Measurements from ENCODE around the gene CHAF1A. TPM values are rescaled to one million over a fixed set of nuclear protein-coding genes. Genes with fewer than 3 reads are reported as not detected.

The CHAF1A gene
- total and polyA plus RNA-seq, 2 of the 8 experiments (the other 6 are each of a cell fraction or from before 2014, with no cell fraction given): 122 to 147 TPM

GRCh38 chr19:4365791-4366665 lies 36.4 kb upstream of the CHAF1A start:
- no peak for FAIRE-seq
- H4K20me1 ChIP-seq (replicated peaks in 1 of 2; ENCODE audit: control insufficient read depth in 1 of 2, insufficient read depth in 2 of 2, low read length in 2 of 2): peaks cover 24 to 42% of the 10 kb centered on the region in 2 experiments

More at GRCh38 chr19:4365791-4366665, 36.4 kb upstream of the CHAF1A start:
- H2BK5ac ChIP-seq (ENCODE audit: low read depth, low read length): 0 out of 2 replicates have a peak overlapping the region, but pooled peaks have one; percentile 44
- H3K9ac ChIP-seq (replicated peaks in 1 of 4; ENCODE audit: extremely low read depth in 1 of 4, low read depth in 3 of 4, low read length in 3 of 4): no peak overlapping the region
- H2BK120ac ChIP-seq (replicated peaks; ENCODE audit: low read depth, low read length): no peak overlapping the region
- H3K4me3 ChIP-seq (ENCODE audit: extremely low read depth in 1 of 4, insufficient read depth in 2 of 4, low read depth in 3 of 4, low read length in 4 of 4): no peak overlapping the region
- no peak overlapping the region for H3K23ac ChIP-seq (ENCODE audit: insufficient read length)
- no peaks in the 10 kb centered on the region for H3K23me2 ChIP-seq (ENCODE audit: low read depth, low read length)
- H3K36me3 ChIP-seq (ENCODE audit: control insufficient read depth in 2 of 4, insufficient read depth in 4 of 4, low read length in 3 of 4): peaks cover 8 to 16% (median 10%) of the 10 kb centered on the region in 4 experiments; a peak in 5 of 8 replicates
- no peak overlapping the region for H3K18ac ChIP-seq (ENCODE audit: extremely low read depth, low read length)
- no peak overlapping the region for H2BK20ac ChIP-seq (ENCODE audit: low read length)
- H2BK12ac ChIP-seq (ENCODE audit: low read depth, low read length): no peak overlapping the region
- no peak overlapping the region for H2BK15ac ChIP-seq (ENCODE audit: low read length)
- H3K56ac ChIP-seq (replicated peaks; ENCODE audit: insufficient read length, low read depth, low read length): no peak overlapping the region
- H3K79me2 ChIP-seq (ENCODE audit: control insufficient read depth in 1 of 2, insufficient read depth in 2 of 2, low read length in 2 of 2): no peaks in the 10 kb centered on the region
- H3K27ac ChIP-seq (ENCODE audit: low read depth, low read length): no peak overlapping the region; the same call in 1 of the 2 replicates
- H2AFZ ChIP-seq (ENCODE audit: low read length): no peak overlapping the region
- no peak overlapping the region for H4K5ac ChIP-seq (ENCODE audit: insufficient read length, low read depth, low read length)
- no peak overlapping the region for H3K4ac ChIP-seq (replicated peaks; ENCODE audit: insufficient read length, low read depth, low read length)
- no peak for TF ChIP-seq GTF2F1 (IDR thresholded peaks at IDR 0.05; ENCODE audit: borderline replicate concordance, low read depth, low read length)
- TF ChIP-seq POLR2AphosphoS5 (IDR thresholded peaks at IDR 0.05; ENCODE audit: low read depth, low read length): peak; percentile 20; the same call in 1 of the 2 replicates
- H3K79me1 ChIP-seq (ENCODE audit: low read depth, low read length): peaks cover 20% of the 10 kb centered on the region
- H3K14ac ChIP-seq (ENCODE audit: insufficient read length): no peak overlapping the region
- no peak overlapping the region for H4K8ac ChIP-seq (ENCODE audit: extremely low read depth, insufficient read depth, low read length)
- 93% methylated on average over 19 of the region's 19 CpGs; no CpG with 5 or more reads in 1 of the 2 experiments for WGBS, 2 experiments (ENCODE audit: extremely low coverage in 1 of 2, insufficient coverage in 1 of 2, insufficient read length in 1 of 2, insufficient replicate concordance in 2 of 2, low coverage in 1 of 2, low lambda C conversion rate in 2 of 2, missing lambda C conversion rate in 1 of 2)
- H3K4me2 ChIP-seq (ENCODE audit: insufficient read depth in 1 of 2, low read depth in 2 of 2, low read length in 2 of 2): no peak overlapping the region
- no peak overlapping the region for H2AK5ac ChIP-seq (ENCODE audit: low read depth, low read length)
- H3K27me3 ChIP-seq (replicated peaks in 1 of 4; ENCODE audit: control insufficient read depth in 3 of 4, extremely low read depth in 1 of 4, insufficient read depth in 3 of 4, low read length in 3 of 4): no peaks in the 10 kb centered on the region
- peak in 1 of 2 experiments; percentile 39 for DNase-seq (ENCODE audit: low read depth in 1 of 2, low spot score in 2 of 2)
- H3K9me3 ChIP-seq (ENCODE audit: insufficient read depth in 2 of 2, low read depth in 1 of 2, low read length in 1 of 2): no peaks in the 10 kb centered on the region
- H4K91ac ChIP-seq (replicated peaks; ENCODE audit: insufficient read length, low read length): peak overlapping the region; percentile 27
- CTCF ChIA-PET (ENCODE audit: partially characterized antibody): interaction anchor here (1.0 to 4.4 kb wide), 8 partner anchors 10 to 99 kb away, joined by 3 to 42 read pairs (median 4); no protein-coding TSS in a partner anchor
- peaks cover 0 to 22% (median 9%) of the 10 kb centered on the region in 4 experiments; a peak in 5 of 7 replicates for H3K4me1 ChIP-seq (replicated peaks in 1 of 4; ENCODE audit: control insufficient read depth in 3 of 4, insufficient read depth in 4 of 4, low read length in 3 of 4)
- POLR2A ChIA-PET (ENCODE audit: partially characterized antibody): interaction anchor here (0.6 to 13.0 kb wide), 14 partner anchors 10 to 99 kb away, joined by 3 to 72 read pairs (median 4); partner anchors contain the start of genes MPND and SH3GL1
